Neural cell (in vitro differentiated cells): ENCODE measurements around the gene M1AP. TPM values are rescaled to one million over a fixed set of nuclear protein-coding genes. Genes with fewer than 3 reads are reported as not detected.

Source experiments
- H2AFZ ChIP-seq: fragments of 200-600, 300-800 bp; sonication (generic), shearing (Covaris generic); 2 replicates; pipeline ENCODE4 v1.6.0; 2014; ENCODE audit warnings: low read depth, mild to moderate bottlenecking, antibody characterized with exemption, low read length, moderate library complexity
- H3F3A ChIP-seq: fragments of 200-600 bp; shearing (Covaris generic); 2 replicates; pipeline ENCODE4 v1.6.1; 2016; ENCODE audit warnings: mild to moderate bottlenecking, moderate library complexity, mixed read lengths, antibody characterized with exemption, low read length; ENCODE audit not compliant: insufficient read depth, poor library complexity, severe bottlenecking
- H3K27ac ChIP-seq: fragments of 200-600, 300-800 bp; sonication (generic), shearing (Covaris generic); 2 replicates; pipeline ENCODE4 v1.5.1; 2014; ENCODE audit warnings: mild to moderate bottlenecking, low read length, moderate library complexity
- H3K27me3 ChIP-seq: fragments of 300-800, 200-600 bp; sonication (generic), shearing (Covaris generic); 2 replicates; pipeline ENCODE4 v1.6.0; 2014; ENCODE audit warnings: mild to moderate bottlenecking, low read depth, low read length, moderate library complexity; ENCODE audit not compliant: insufficient read depth
- H3K36me3 ChIP-seq: fragments of 300-800, 200-600 bp; sonication (generic), shearing (Covaris generic); 2 replicates; pipeline ENCODE4 v1.5.1; 2014; ENCODE audit warnings: mild to moderate bottlenecking, antibody characterized with exemption, low read length, moderate library complexity; ENCODE audit not compliant: insufficient read depth
- H3K4me2 ChIP-seq: fragments of 300-800, 200-600 bp; sonication (generic), shearing (Covaris generic); 2 replicates; pipeline ENCODE4 v1.6.0; 2014; ENCODE audit warnings: mild to moderate bottlenecking, low read length
- H3K4me3 ChIP-seq: fragments of 300-800, 200-600 bp; sonication (generic), shearing (Covaris generic); 2 replicates; pipeline ENCODE4 v1.5.1; 2014; ENCODE audit warnings: mild to moderate bottlenecking, low read length, moderate library complexity
- H3K79me2 ChIP-seq: fragments of 200-600 bp; shearing (Covaris generic); replicated peaks from 2 replicates; pipeline ENCODE4 v1.6.0; 2014; ENCODE audit warnings: mild to moderate bottlenecking, low read length, moderate library complexity; ENCODE audit not compliant: insufficient read depth
- H3K9ac ChIP-seq: fragments of 300-800, 200-600 bp; sonication (generic), shearing (Covaris generic); 2 replicates; pipeline ENCODE4 v1.6.1; 2016; ENCODE audit warnings: mild to moderate bottlenecking, low read length, mixed read lengths
- H3K9me2 ChIP-seq: fragments of 200-600 bp; shearing (Covaris generic); 2 replicates; pipeline ENCODE4 v1.6.1; 2016; ENCODE audit warnings: mild to moderate bottlenecking, low read length, mixed read lengths; ENCODE audit not compliant: insufficient read depth
- H3K9me3 ChIP-seq: fragments of 200-600, 300-800 bp; sonication (generic), shearing (Covaris generic); 2 replicates; pipeline ENCODE4 v1.6.1; 2016; ENCODE audit warnings: mild to moderate bottlenecking, mixed run types, low read length, moderate library complexity, mixed read lengths
- H4K20me1 ChIP-seq: fragments of 200-600 bp; shearing (Covaris generic); 2 replicates; pipeline ENCODE4 v1.6.1; 2016; ENCODE audit warnings: mild to moderate bottlenecking, mixed run types; ENCODE audit not compliant: insufficient read depth
- EP300 ChIP-seq: fragments of 450-650 bp; conservative IDR thresholded peaks from 2 replicates; pipeline ENCODE4 v1.6.1; 2014; ENCODE audit warnings: antibody characterized with exemption, mild to moderate bottlenecking, moderate library complexity; ENCODE audit not compliant: poor library complexity, severe bottlenecking
- EZH2 ChIP-seq: fragments of 200-600, 300-800 bp; shearing (Covaris generic), sonication (generic); IDR thresholded peaks from 2 replicates; pipeline ENCODE4 v1.6.1; 2014; ENCODE audit warnings: antibody characterized with exemption, low read length, borderline replicate concordance, mild to moderate bottlenecking; ENCODE audit not compliant: insufficient read depth, poor library complexity, severe bottlenecking
- MXI1 ChIP-seq: fragments of 450-650 bp; conservative IDR thresholded peaks from 2 replicates; pipeline ENCODE4 v1.6.1; 2014; ENCODE audit warnings: antibody characterized with exemption, mild to moderate bottlenecking; ENCODE audit not compliant: poor library complexity, severe bottlenecking
- POLR2AphosphoS5 ChIP-seq: IDR thresholded peaks from 2 replicates; pipeline ENCODE4 v1.6.1; 2012
- RAD21 ChIP-seq: fragments of 450-650 bp; conservative IDR thresholded peaks from 2 replicates; pipeline ENCODE4 v1.6.1; 2014; ENCODE audit warnings: antibody characterized with exemption, mild to moderate bottlenecking, moderate library complexity
- REST ChIP-seq: IDR thresholded peaks from 2 replicates; pipeline ENCODE4 v1.6.1; 2012; ENCODE audit warnings: borderline replicate concordance
- SMC3 ChIP-seq: fragments of 450-650 bp; conservative IDR thresholded peaks from 2 replicates; pipeline ENCODE4 v1.6.1; 2014; ENCODE audit warnings: antibody characterized with exemption, mild to moderate bottlenecking, moderate library complexity; ENCODE audit not compliant: poor library complexity
- TAF1 ChIP-seq: IDR thresholded peaks from 2 replicates; pipeline ENCODE4 v1.6.1; 2012; ENCODE audit warnings: low read depth
- polyA plus RNA-seq: library from polyadenylated mRNA; depleted of rRNA; stranded (reverse); fragments of >200 nt; gene quantifications from 2 replicates; pipeline ENCODE4 v1.2.3, GENCODE V29; 2014
- TF ChIP-seq, protein P1 (sequence below): fragments of 450-650 bp; IDR thresholded peaks from 2 replicates; pipeline ENCODE4 v1.5.1; 2014; ENCODE audit warnings: antibody characterized with exemption, mild to moderate bottlenecking, moderate library complexity; ENCODE audit not compliant: poor library complexity, severe bottlenecking

Gene M1AP
- polyA plus RNA-seq, 1 donor from 2014 or later = not detected

GRCh38 chr2:74546004-74546403 lies 102.1 kb downstream of the M1AP start:
- Histone ChIP-seq H3K79me2 (no peaks in the 10 kb centered on the region), H3F3A (no peaks in the 10 kb centered on the region), H3K27ac (no peak overlapping the region), H2AFZ (no peak overlapping the region), H4K20me1 (no peaks in the 10 kb centered on the region), H3K9me2 (no peaks in the 10 kb centered on the region), H3K9ac (no peak overlapping the region), H3K4me2 (no peak overlapping the region), H3K36me3 (no peaks in the 10 kb centered on the region), H3K9me3 (no peaks in the 10 kb centered on the region), H3K27me3 (peaks cover 30% of the 10 kb centered on the region), H3K4me3 (no peak overlapping the region)
- TF ChIP-seq, protein P1, sequence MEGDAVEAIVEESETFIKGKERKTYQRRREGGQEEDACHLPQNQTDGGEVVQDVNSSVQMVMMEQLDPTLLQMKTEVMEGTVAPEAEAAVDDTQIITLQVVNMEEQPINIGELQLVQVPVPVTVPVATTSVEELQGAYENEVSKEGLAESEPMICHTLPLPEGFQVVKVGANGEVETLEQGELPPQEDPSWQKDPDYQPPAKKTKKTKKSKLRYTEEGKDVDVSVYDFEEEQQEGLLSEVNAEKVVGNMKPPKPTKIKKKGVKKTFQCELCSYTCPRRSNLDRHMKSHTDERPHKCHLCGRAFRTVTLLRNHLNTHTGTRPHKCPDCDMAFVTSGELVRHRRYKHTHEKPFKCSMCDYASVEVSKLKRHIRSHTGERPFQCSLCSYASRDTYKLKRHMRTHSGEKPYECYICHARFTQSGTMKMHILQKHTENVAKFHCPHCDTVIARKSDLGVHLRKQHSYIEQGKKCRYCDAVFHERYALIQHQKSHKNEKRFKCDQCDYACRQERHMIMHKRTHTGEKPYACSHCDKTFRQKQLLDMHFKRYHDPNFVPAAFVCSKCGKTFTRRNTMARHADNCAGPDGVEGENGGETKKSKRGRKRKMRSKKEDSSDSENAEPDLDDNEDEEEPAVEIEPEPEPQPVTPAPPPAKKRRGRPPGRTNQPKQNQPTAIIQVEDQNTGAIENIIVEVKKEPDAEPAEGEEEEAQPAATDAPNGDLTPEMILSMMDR = no peak
- TF ChIP-seq POLR2AphosphoS5 (no peak), EZH2 (no peak), MXI1 (no peak), TAF1 (no peak), REST (no peak), RAD21 (no peak), SMC3 (no peak)

- Histone ChIP-seq H3K36me3 (no peaks in the 10 kb centered on the region), H3F3A (no peaks in the 10 kb centered on the region), H3K9me3 (no peaks in the 10 kb centered on the region), H3K9me2 (no peaks in the 10 kb centered on the region), H3K27ac (no peak overlapping the region), H2AFZ (no peak overlapping the region), H3K79me2 (no peaks in the 10 kb centered on the region), H4K20me1 (no peaks in the 10 kb centered on the region), H3K9ac (no peak overlapping the region), H3K4me3 (no peak overlapping the region), H3K4me2 (no peak overlapping the region), H3K27me3 (peaks cover 20% of the 10 kb centered on the region)
- TF ChIP-seq RAD21 (no peak), TAF1 (no peak), POLR2AphosphoS5 (no peak), MXI1 (no peak)
Measured at GRCh38 chr2:74544634-74545033, 103.5 kb downstream of the M1AP start.

- H3K9me3 ChIP-seq = no peaks in the 10 kb centered on the region
- TF ChIP-seq EP300 = no peak
- TF ChIP-seq EZH2 = no peak
- TF ChIP-seq RAD21 = no peak
- no peak for TF ChIP-seq TAF1
- TF ChIP-seq, protein P1 = no peak
- H2AFZ ChIP-seq = no peak overlapping the region
- H3K9me2 ChIP-seq = no peaks in the 10 kb centered on the region
- H3K9ac ChIP-seq = no peak overlapping the region
- H3K4me2 ChIP-seq = no peak overlapping the region
- H3K36me3 ChIP-seq = no peaks in the 10 kb centered on the region
- no peak overlapping the region for H3K27ac ChIP-seq
- H3K79me2 ChIP-seq = no peaks in the 10 kb centered on the region
- H3F3A ChIP-seq = no peaks in the 10 kb centered on the region
- H3K27me3 ChIP-seq = peaks cover 3% of the 10 kb centered on the region
- H4K20me1 ChIP-seq = no peaks in the 10 kb centered on the region
- no peak overlapping the region for H3K4me3 ChIP-seq
Measured at GRCh38 chr2:74542978-74543377, 105.2 kb downstream of the M1AP start.
